Posterior cingulate gyrus (tissue), 11 donors: ENCODE results near the gene GGTA1.
A peak's percentile ranks its signal among the peaks of the same experiment; 100 is the strongest.
"Not testable (repeated sequence)": the region's sequence is repeated elsewhere in the genome, so short reads cannot be mapped to it uniquely, and the experiment has no call there.

Experiments used
- DNase-seq, 10 donors: peaks; one replicate each; pipeline versions ENCODE4 v3.0.0 to v3.0.0-alpha.2; 2020 to 2021; ENCODE audit warnings: mixed read lengths in 3 of 10
- intact Hi-C: fragments of 100-400 bp; cut with DNase I; formaldehyde crosslinking; loops from one replicate; pipeline ENCODE4 v1.15.1; 2023

Gene GGTA1

DNA sequence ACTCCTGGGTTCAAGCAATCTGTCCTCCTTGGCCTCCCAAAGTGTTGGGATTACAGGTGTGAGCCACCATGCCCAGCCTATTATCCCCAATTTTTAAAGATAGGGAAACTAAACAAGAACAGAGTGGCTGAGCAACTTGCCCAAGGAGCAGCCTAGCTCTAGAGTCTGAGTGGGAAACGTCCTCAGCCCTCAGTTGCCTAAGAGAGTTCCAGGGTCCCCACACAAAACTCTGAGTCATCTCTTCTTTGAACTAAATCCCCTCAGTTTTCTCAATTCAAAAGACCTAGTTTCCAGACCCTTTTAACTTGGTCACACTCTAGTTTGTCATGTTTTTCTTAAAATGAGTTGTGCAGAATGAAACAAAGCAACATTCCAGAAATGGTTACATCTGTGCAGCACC is 33.5 kb downstream of the GGTA1 start:
- intact Hi-C loops = no loop called here
- no peak for DNase-seq

DNA sequence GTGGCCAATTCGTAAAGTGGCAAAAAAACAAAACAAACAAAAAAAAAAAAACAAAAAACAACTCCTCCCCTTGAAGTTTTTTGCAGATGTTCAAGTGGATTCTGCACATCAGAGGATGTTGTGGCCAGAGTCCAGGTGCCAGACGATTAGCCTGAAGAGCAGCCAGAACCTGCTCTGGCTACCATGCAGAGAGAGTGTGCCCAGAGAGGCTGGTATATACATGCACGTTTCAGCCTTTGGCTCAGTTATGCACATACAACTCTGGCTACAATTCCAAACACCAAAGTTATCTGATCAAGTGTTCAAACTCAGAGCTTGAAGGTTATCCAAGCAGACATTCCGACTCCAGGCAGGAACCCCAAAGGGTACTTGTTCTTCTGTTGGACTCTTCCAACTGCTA is 34.7 kb downstream of the GGTA1 start:
- no peak for DNase-seq
- intact Hi-C loops = no loop called here

GRCh38 chr9:121463026-121463807 is 36.4 kb downstream of the GGTA1 start:
- intact Hi-C loops = no loop called here
- peak in 4 of 10 donors; percentile 25 to 41 (median 40) for DNase-seq

DNA sequence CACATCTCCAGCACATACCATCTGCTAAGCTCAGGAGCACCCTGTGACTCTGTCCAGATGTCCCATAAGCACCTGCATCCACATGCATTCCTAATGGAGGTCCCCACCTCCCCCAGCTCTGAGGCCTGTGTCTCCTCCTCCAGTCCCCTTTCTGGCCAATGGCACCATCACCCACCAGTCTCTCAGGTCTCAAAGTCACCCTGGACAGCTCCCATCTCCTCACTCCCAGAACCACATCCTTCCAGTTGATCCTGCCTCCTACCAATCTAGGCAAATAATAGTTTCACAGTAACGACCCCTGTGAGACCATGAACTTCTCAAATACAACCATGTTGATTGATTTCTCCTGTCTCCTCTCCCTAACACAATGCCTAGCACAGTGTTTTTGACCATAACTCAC is 40.1 kb downstream of the GGTA1 start:
- intact Hi-C loops = no loop called here
- DNase-seq = no peak

GRCh38 chr9:121458449-121458848 is 41.2 kb downstream of the GGTA1 start:
- DNase-seq, intact Hi-C loops: not testable (repeated sequence)

GRCh38 chr9:121455527-121456239 is 44.0 kb downstream of the GGTA1 start:
- intact Hi-C loops = no loop called here
- DNase-seq = no peak

DNA sequence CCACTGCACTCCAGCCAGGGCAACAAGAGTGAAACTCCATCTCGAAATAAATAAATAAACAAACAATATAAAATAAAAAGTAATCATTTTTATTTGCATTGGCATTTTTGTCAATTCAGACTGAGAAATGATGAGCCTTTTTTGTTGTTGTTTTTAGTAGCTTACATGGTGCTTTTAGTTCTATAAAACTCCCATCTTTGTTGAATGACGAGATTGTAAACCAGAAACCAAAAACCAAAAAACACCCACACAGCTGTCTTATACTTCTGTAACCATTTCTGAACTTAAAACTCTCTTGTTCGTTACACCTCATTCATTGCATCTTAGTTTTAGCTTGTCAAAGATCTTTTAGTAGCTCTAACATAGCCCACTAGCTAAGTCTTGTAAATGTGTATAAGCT is 44.7 kb downstream of the GGTA1 start:
- intact Hi-C loops = no loop called here
- no peak for DNase-seq

- intact Hi-C loops = no loop called here
- DNase-seq = no peak
Measured at GRCh38 chr9:121453232-121453892, 46.3 kb downstream of the GGTA1 start.

DNA sequence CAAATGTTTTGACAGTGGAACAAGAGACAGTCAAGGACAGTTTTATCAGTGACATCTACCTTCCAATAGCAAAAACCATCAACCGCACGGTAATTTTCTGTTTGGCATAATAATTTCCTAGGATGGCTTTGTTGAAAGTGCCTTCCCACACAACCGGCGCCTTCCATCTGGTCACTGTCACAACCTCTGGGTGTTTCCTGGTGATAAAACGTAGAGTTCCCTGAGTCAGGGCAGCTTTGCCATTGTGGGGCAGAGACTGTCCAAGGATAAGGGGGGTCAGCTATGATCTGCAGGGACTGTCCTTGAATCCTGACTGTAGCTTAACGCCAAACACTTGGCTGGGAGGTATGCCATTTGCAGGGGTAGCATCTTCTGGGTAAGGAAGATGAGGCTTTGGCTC is 47.6 kb downstream of the GGTA1 start:
- intact Hi-C loops = no loop called here
- DNase-seq = no peak

DNA sequence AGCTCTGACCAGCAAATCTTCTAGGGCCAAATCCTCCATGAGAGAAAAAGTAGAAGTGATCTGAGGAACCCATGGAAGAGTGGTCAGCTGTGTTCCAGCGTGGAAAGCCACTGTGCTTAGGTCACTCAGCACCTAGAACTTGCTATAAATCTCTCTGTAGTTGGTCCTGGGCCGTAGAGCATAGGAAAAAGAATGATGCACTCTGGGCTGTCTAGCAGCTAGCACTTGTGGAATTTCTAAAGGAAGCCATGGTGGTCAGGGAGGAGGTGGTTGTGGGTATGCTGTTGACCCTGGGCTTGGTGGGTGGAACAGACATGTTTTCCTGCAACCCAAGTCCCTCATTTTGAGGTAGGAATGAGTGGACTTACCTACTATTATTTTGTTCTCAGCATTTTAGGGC is 48.1 kb downstream of the GGTA1 start:
- no peak for DNase-seq

DNA sequence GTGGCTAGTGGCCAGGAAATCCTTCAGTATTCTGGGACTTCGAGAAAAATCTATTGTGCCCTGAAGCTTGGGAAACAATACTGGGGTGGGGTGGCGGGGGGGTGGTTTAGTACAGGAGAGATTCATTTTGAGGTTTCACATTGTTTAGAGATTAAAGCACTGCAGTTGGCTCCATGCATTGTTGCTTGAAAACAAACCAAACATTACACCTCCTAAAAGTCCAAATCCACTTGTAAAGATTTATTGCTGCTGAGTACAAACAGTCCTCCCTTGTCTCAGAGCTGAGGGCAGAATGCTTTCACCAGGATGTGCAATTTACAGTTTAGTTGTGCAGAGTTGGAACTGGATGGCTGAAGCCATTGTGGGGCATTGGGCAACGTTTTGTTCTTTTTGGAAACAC is 49.4 kb downstream of the GGTA1 start:
- no peak for DNase-seq
- intact Hi-C loops = no loop called here

More for the DNA sequence above, 48.1 kb downstream of the GGTA1 start:
- intact Hi-C loops = no loop called here

DNA sequence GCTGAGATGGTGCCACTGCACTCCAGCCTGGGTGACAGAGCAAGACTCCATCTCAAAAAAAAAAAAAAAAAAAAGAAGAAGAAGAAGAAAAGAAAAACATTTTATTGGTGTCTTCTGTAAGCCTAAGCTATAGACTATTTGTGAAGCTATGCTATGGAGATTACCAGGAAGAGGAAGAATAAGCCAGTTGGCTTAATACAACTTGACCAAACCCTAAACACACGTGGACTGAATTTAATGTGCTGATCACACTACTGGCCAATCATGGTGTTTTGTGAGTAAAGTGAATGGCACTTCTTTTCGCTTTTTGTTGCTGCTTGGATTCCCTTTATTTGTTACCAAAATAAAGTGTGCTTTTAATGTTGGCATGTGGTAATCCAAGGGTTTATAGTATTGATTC is 49.9 kb downstream of the GGTA1 start:
- no peak for DNase-seq
- intact Hi-C loops = no loop called here

GRCh38 chr9:121447321-121447834 is 52.3 kb downstream of the GGTA1 start:
- intact Hi-C loops = no loop called here
- no peak for DNase-seq

GRCh38 chr9:121445986-121446385 is 53.7 kb downstream of the GGTA1 start:
- intact Hi-C loops = no loop called here
- no peak for DNase-seq

DNA sequence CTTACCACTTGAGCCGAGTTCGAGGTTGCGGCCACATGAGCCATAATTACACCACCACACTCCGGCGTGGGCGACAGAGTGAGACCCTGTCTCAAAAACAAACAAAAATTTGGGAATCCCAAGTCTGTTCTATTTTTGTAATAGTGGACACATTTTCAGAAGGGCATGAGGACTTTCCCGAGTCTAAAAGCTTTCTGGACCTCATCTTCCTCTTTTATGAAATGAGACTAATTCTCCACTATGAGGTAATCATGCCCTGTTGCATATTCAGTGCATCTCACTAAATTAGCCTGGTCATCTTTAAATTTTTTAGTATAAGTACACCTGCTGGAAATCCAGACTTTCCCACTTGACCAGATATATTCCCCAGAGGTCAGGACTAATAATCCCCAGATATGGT is 55.7 kb downstream of the GGTA1 start:
- intact Hi-C loops = no loop called here
- DNase-seq = no peak

DNA sequence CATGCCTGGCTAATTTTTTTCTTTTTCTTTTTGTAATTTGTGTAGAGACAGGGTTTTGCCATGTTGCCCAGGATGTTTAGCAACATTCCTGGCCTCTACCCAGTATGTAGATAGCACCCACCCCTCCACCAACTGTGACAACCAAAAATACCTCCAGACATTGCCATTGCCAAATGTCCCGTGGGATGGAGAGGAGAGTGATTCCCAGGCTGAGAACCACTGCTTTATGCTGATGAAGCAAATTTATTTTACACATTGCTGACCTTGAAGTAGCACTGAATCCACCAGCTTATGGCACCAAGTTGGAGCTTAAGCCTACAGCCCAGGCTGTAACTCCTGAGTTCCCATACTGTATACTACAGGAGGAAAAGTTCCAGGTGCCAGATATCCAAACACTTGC is 58.5 kb downstream of the GGTA1 start:
- intact Hi-C loops = no loop called here

DNA sequence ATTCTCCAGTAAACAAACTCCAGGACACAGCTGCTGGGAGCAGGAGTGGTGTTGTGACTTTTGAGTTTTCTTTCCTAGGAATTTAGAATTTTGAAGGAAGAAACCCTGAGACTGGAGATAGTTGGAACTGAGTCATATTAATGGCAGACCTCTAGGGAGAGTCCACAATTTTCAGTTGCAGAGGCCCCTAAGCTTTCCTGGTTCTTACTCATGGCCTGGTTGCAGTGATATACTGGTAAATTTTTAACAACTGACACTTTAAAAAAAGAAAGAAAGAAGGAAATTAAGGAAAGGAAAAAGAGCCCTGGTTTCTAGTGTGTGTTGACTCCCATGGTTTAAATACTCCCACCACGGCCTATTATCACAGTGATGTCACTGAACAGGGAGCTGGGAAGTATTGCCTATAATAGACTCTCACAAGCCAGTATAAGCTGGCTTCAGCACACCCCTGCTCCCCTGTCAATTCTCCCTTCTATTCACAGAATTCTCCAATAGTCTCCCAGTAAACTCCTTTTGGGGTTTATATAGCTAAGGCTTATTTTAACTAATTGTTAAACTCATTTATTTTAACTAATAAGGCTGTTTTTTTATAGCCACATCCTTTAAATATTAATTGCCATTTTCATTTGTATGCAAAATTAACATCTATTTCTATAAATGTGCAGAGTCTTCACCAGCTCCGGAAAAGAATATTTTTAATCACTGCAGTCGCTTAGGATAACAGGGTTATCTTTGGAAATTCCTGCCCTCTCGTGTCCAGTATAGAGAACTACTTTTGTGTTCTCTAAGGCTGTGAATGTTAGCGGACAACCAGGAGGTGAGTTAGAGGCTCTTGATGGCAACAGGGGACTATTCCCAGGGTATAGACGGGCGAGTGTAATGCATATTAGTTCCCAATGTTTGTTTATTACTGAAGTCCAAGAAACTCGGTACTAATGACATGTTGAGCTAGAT is 59.7 kb downstream of the GGTA1 start:
- DNase-seq = no peak
- intact Hi-C loops = no loop called here

More for the DNA sequence above, 58.5 kb downstream of the GGTA1 start:
- DNase-seq = no peak

DNA sequence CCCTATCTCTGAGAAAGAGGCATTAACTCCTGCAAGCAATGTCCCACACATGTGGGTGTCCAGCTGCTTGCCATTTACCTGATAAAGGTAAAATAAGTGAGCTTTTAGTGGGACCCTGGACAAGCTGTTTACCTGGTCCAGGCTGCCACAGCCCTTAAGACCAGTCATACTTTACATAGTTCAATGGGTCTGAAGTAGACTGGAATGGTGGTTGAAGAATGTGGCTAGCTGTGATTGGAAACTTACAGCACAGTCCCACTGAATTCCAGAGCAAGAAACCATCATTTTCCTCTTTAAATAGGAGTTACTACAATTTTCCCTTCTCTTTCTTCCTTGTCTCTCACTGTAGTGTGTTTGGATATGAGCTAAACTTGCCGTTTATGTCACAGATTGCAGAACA is 60.6 kb downstream of the GGTA1 start:
- intact Hi-C loops = no loop called here
- no peak for DNase-seq

GRCh38 chr9:121437891-121438290 is 61.8 kb downstream of the GGTA1 start:
- DNase-seq = no peak
- intact Hi-C loops = no loop called here

GRCh38 chr9:121437046-121437445 is 62.6 kb downstream of the GGTA1 start:
- DNase-seq, intact Hi-C loops: not testable (repeated sequence)
